ENCODE results near the gene PRPF39. TPM values are rescaled to one million over a fixed set of nuclear protein-coding genes. Genes with fewer than 3 reads are reported as not detected.
"Not testable (repeated sequence)": the region's sequence is repeated elsewhere in the genome, so short reads cannot be mapped to it uniquely, and the experiment has no call there.

Gene PRPF39
- total RNA-seq, 2 experiments from 2014 or later: 45.2 to 47.5 TPM

DNA sequence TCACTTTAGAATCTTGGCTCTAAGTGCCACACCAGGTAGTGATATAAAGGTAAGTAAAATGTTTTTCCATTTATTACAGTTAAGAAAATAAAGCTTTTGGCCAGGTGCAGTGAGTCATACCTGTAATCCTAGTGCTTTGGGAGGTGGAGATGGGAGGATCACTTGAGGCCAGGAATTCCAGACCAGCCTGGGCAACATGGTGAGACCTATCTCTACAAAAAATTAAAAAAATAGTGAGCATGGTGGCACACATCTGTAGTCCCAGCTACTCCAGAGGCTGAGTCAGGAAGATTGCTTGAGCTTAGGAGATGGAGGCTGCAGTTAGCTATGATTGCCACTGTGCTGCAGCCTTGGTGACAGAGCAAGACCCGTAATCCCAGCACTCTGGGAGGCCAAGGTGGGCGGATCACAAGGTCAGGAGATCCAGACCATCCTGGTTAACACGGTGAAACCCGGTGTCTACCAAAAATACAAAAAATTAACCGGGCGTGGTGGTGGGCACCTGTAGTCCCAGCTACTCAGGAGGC is 56.8 kb downstream of the PRPF39 start:
- Mint-ChIP-seq H3K36me3 (ENCODE audit: low read depth) (peaks cover 6% of the 10 kb centered on the region), H3K4me3 (no peak overlapping the region), H3K4me1 (peaks cover 35% of the 10 kb centered on the region), H3K27me3 (no peaks in the 10 kb centered on the region), H3K27ac (no peak overlapping the region), H3K9me3 (ENCODE audit: low read depth) (no peaks in the 10 kb centered on the region)
- ATAC-seq (no peak), DNase-seq (no peak)
- ChIA-PET CTCF (no interaction called here), POLR2A (no interaction called here)
- intact Hi-C loops (cut with DNase I, micrococcal nuclease): no loop called here

DNA sequence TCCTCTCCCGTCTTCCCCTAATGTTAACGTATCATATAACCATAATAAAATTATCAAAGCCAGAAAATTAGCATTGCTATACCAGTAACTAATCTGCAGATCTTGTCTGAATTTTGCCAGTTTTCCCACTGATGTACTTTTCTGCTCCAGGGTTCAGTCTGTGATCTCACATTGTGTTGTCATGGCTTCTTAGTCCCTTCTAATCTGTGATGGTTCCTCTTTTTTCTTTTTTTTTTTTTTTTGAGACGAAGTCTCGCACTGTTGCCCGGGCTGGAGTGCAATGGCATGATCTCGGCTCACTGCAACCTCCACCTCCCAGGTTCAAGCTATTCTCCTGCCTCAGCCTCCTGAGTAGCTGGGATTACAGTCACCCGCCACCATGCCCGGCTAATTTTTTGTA is 58.2 kb downstream of the PRPF39 start:
- peaks cover 32% of the 10 kb centered on the region for H3K4me1 Mint-ChIP-seq
- DNase-seq; H3K9me3 Mint-ChIP-seq (ENCODE audit: low read depth); H3K27me3 Mint-ChIP-seq; H3K27ac Mint-ChIP-seq; H3K4me3 Mint-ChIP-seq; ATAC-seq; intact Hi-C loops (cut with DNase I, micrococcal nuclease); H3K36me3 Mint-ChIP-seq (ENCODE audit: low read depth); POLR2A ChIA-PET; CTCF ChIA-PET: not testable (repeated sequence)

DNA sequence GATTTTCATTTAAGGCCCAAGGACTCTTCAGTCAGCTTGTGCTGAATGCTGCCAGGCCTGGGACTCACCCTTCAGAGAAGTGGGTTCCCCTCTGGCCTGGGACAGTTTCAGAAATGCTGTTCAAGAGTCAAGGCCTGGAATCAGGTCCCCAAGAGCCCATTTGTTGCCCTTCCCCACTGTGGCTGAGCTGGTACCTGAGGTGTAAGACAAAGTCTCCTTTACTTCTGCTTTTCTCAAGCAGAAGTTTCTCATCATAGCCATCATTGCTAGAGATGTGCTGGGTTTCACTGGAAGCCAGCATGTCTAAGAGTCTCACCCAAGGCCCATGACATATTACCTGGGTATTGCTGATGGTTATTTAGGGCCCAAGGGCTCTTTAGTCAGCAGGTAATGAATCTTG is 60.7 kb downstream of the PRPF39 start:
- no peak overlapping the region for H3K4me3 Mint-ChIP-seq
- no peak for DNase-seq
- ChIA-PET CTCF (interaction anchor here (1.0 kb wide), 1 partner anchor 9 kb away, joined by 3 read pairs; the partner anchor contains the start of gene FANCM), POLR2A (no interaction called here)
- no peaks in the 10 kb centered on the region for H3K27me3 Mint-ChIP-seq
- peaks cover 14% of the 10 kb centered on the region for H3K36me3 Mint-ChIP-seq (ENCODE audit: low read depth)
- intact Hi-C loops (cut with DNase I, micrococcal nuclease): no loop called here
- no peaks in the 10 kb centered on the region for H3K9me3 Mint-ChIP-seq (ENCODE audit: low read depth)
- no peak overlapping the region for H3K27ac Mint-ChIP-seq
- ATAC-seq: no peak
- H3K4me1 Mint-ChIP-seq: peaks cover 15% of the 10 kb centered on the region

DNA sequence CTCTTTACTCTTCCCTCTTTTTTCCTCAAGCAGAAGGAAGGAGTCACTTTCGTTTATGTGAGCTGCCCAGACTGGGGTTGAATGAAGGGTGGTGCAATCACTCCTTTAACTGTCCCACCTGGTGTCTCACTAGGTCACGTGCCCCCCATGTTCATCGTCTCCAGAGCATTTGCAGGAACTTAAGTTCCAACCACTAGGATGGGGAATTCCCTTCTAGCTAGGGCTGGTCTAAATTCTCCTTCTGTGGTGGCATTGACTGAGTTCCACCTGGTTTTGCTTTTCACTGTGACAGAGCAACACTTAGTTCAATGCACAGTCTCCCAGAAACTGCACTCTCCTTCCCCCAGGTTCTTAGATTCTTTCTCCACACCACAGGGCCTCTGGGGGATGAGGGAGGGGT is 61.3 kb downstream of the PRPF39 start:
- ChIA-PET CTCF (no interaction called here), POLR2A (interaction anchor here (0.8 kb wide), 1 partner anchor 9 kb away, joined by 5 read pairs; the partner anchor contains the start of gene FANCM)
- H3K27ac Mint-ChIP-seq: no peak overlapping the region
- peaks cover 12% of the 10 kb centered on the region for H3K4me1 Mint-ChIP-seq
- peak; percentile 58 for ATAC-seq
- H3K36me3 Mint-ChIP-seq (ENCODE audit: low read depth): peaks cover 12% of the 10 kb centered on the region
- H3K4me3 Mint-ChIP-seq: no peak overlapping the region
- no peaks in the 10 kb centered on the region for H3K27me3 Mint-ChIP-seq
- intact Hi-C loops (cut with DNase I, micrococcal nuclease): no loop called here
- no peak for DNase-seq
- no peaks in the 10 kb centered on the region for H3K9me3 Mint-ChIP-seq (ENCODE audit: low read depth)

DNA sequence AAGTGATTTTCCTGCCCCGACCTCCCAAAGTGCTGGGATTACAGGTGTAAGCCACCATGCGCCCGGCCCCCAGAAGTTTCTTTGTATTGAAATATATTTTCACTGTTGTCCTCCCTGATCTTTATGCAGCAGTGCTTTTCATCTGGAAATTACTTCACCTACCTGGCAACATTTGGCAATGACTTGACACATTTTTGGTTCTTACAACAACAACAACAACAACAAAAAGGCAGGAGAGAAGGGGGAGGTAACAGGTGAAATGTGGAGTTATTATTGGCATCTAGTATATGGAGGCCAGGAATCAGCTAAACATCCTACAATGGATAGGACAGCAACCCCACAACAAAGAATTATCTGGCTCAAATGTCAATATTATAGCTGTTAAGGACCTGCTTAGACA is 65.7 kb downstream of the PRPF39 start:
- H3K9me3 Mint-ChIP-seq (ENCODE audit: low read depth): no peaks in the 10 kb centered on the region
- ChIA-PET POLR2A (no interaction called here), CTCF (interaction anchor here (0.7 to 1.3 kb wide), 3 partner anchors 9 to 44 kb away, joined by 3 to 4 read pairs (median 3); no protein-coding TSS in a partner anchor)
- DNase-seq (no peak), ATAC-seq (no peak)
- H3K4me3 Mint-ChIP-seq: no peak overlapping the region
- no peak overlapping the region for H3K27ac Mint-ChIP-seq
- H3K4me1 Mint-ChIP-seq: peaks cover 7% of the 10 kb centered on the region
- H3K36me3 Mint-ChIP-seq (ENCODE audit: low read depth): peaks cover 12% of the 10 kb centered on the region
- intact Hi-C loops (cut with DNase I, micrococcal nuclease): loop anchor here in 1 of 2 experiments (5.0 kb wide), 1 partner anchor 747 kb away; no protein-coding TSS in a partner anchor
- H3K27me3 Mint-ChIP-seq: no peaks in the 10 kb centered on the region

DNA sequence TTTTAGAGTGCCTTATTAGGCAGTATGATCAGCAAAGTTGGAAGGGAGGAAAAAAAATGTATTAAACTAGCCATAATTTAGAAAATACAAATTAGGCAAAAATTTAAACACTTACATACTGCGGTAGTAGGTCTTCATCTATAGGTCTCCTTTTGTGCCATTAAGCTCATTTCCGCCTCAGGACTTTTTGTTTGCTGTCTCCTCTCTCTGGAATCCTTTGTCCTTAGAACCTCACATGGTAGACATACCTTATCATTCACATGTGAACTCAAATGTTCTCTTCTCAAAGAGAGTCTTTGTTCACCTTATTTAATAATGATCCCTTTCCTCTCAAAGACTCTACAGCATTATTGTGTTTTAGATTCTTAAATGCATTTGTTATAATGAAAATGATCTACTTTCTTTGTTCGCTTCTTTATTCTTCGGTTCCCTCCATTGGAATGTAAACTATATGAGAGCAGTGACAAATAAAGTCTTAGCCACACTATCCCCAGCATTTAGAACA is 66.5 kb downstream of the PRPF39 start:
- H3K27ac Mint-ChIP-seq: no peak overlapping the region
- H3K4me3 Mint-ChIP-seq: no peak overlapping the region
- no peaks in the 10 kb centered on the region for H3K9me3 Mint-ChIP-seq (ENCODE audit: low read depth)
- ATAC-seq: no peak
- DNase-seq: no peak
- H3K4me1 Mint-ChIP-seq: peaks cover under 1% of the 10 kb centered on the region
- ChIA-PET CTCF (interaction anchor here (0.7 to 1.3 kb wide), 3 partner anchors 8 to 43 kb away, joined by 3 to 4 read pairs (median 3); no protein-coding TSS in a partner anchor), POLR2A (no interaction called here)
- H3K27me3 Mint-ChIP-seq: no peaks in the 10 kb centered on the region
- peaks cover 12% of the 10 kb centered on the region for H3K36me3 Mint-ChIP-seq (ENCODE audit: low read depth)
- intact Hi-C loops (cut with DNase I, micrococcal nuclease): loop anchor here in 1 of 2 experiments (5.0 kb wide), 1 partner anchor 748 kb away; no protein-coding TSS in a partner anchor

DNA sequence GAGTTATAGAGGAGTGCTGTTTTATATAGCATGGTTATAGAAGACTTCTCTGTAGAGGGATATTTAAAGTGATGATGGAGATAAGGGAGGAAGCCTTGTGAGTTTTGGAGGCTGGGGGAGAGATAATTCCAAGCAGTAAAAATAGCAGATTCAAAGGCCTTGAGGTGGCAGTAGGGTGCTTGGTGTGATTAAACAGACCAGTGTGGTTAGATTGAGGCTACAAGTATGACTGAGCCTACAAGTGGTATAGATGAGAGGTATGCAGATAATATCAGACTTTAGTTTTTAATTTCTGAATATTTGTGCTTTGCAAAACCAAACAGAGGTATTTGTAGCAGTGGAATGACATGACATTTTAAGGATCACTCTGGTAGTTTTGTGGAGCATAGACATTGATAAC is 72.2 kb downstream of the PRPF39 start:
- ChIA-PET CTCF (no interaction called here), POLR2A (no interaction called here)
- H3K4me3 Mint-ChIP-seq: no peak overlapping the region
- no peaks in the 10 kb centered on the region for H3K9me3 Mint-ChIP-seq (ENCODE audit: low read depth)
- peaks cover 2% of the 10 kb centered on the region for H3K36me3 Mint-ChIP-seq (ENCODE audit: low read depth)
- DNase-seq: no peak
- ATAC-seq: peak; percentile 76
- H3K27me3 Mint-ChIP-seq: no peaks in the 10 kb centered on the region
- H3K27ac Mint-ChIP-seq: no peak overlapping the region
- intact Hi-C loops (cut with DNase I, micrococcal nuclease): loop anchor here (2.0 to 5.0 kb wide), 2 partner anchors 111 to 113 kb away; no protein-coding TSS in a partner anchor
- no peaks in the 10 kb centered on the region for H3K4me1 Mint-ChIP-seq

Other genes starting within 250 kb of the PRPF39 start
- gene KLHL28, start 122.2 kb upstream of the PRPF39 start, total RNA-seq: 10 to 100 TPM; 11.3 to 12.3 TPM
- gene TOGARAM1, start 121.9 kb upstream of the PRPF39 start, total RNA-seq: 1 to 10 TPM; 5.7 to 6.6 TPM
- 10 to 100 TPM; 70.5 to 73.9 TPM for gene FKBP3, start 50.4 kb downstream of the PRPF39 start, total RNA-seq
- gene FANCM, start 51.8 kb downstream of the PRPF39 start, total RNA-seq: 10 to 100 TPM; 11.5 to 14.6 TPM
- 10 to 100 TPM; 67.0 to 88.4 TPM for gene MIS18BP1, start 169.1 kb downstream of the PRPF39 start, total RNA-seq